ENCODE measurements around the gene TOR2A. TPM values are rescaled to one million over a fixed set of nuclear protein-coding genes. Genes with fewer than 3 reads are reported as not detected.
A peak's percentile ranks its signal among the peaks of the same experiment; 100 is the strongest.

The TOR2A gene
- total RNA-seq, 1 experiment from 2014 or later, result 19.3 TPM

DNA sequence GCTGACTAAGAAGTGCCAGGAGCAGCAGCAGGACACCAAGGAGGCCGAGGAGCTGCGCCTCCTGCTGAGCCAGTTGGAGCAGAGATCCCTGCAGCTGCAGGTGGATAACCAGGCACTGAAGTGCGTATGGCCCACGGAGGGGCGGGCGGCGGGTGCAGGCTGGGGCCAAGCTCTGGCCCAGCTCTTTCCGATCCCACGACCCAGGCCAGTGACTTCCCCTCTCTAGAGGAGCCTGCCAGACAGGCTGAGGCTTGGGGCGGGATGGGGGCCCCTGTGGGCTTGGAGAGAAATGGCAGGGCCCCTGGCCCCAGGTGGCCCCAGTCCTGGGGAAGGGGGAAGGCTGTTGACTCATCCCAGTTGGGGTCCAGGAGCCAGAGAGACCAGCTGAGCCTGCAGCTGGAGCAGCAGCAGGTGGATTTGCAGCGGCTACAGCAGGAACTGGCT, 23.2 kb downstream of the TOR2A start:
- Histone ChIP-seq H3K36me3 (replicated peaks; ENCODE audit: control insufficient read depth, insufficient read depth, low read length) (no peaks in the 10 kb centered on the region), H3K27me3 (ENCODE audit: control insufficient read depth, insufficient read depth, low read length) (peaks cover 8% of the 10 kb centered on the region; the same call in 1 of the 2 replicates), H3K4me3 (ENCODE audit: insufficient read depth, low read depth, low read length) (no peak overlapping the region)
- DNase-seq, result peak; percentile 93

DNA sequence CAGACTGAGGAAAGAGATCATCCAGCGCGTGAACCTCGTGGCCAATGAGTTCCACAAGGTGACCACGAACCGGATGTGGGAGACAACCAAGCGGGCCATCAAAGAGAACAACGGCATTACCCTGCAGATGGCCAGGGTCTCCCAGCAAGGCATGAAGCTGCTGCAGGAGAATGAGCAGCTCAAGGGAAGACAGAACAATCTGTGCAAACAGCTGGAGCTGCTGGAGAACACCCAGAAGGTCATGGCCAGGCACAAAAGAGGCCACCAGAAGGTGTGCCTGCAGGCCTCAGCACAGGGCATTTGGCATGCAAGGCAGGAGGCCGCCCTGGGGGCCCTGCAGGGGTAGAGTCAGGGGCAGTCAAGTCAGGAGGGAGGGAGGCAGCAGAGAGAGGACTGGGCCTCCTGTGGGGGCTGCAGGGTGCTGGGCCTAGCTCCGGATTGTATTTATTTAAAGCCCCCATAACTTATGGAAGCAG, 23.8 kb downstream of the TOR2A start:
- no peak overlapping the region for H3K4me3 ChIP-seq (ENCODE audit: insufficient read depth, low read depth, low read length)

DNA sequence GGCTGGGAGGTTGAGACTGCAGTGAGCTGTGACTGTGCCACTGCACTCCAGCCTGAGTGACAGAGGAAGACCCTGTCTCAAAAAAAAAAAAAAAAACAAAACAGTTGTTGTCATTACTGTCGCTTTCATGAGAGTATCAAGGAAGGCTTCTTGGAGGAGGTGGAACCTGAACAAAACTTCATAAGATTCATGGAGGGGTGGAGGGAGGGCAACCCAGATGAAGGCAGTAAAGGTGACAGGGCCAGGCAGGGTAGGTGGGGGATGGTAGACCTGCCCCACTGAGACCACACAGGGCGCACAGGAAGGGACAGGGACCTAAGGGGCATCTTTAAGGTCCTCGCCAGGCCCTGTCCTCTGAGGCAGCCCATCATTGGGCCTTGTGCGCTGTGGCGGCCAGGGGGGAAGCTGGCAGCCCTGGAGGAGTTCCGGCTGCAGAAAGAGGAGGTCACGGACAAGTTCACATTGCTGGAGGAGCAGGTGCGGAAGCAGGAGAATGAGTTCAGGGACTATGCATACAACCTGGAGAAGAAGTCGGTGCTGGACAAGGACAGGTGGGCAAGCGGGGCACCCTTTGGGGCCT, 24.8 kb downstream of the TOR2A start:
- Histone ChIP-seq H3K36me3 (replicated peaks; ENCODE audit: control insufficient read depth, insufficient read depth, low read length) (no peaks in the 10 kb centered on the region), H3K27me3 (ENCODE audit: control insufficient read depth, insufficient read depth, low read length) (peaks cover 8% of the 10 kb centered on the region; the same call in 1 of the 2 replicates), H3K4me3 (ENCODE audit: insufficient read depth, low read depth, low read length) (no peak overlapping the region)
- no peak for DNase-seq

More for the DNA sequence above, 23.8 kb downstream of the TOR2A start:
- peaks cover 8% of the 10 kb centered on the region; the same call in 1 of the 2 replicates for H3K27me3 ChIP-seq (ENCODE audit: control insufficient read depth, insufficient read depth, low read length)
- H3K36me3 ChIP-seq (replicated peaks; ENCODE audit: control insufficient read depth, insufficient read depth, low read length), result no peaks in the 10 kb centered on the region
- DNase-seq, result peak; percentile 58

DNA sequence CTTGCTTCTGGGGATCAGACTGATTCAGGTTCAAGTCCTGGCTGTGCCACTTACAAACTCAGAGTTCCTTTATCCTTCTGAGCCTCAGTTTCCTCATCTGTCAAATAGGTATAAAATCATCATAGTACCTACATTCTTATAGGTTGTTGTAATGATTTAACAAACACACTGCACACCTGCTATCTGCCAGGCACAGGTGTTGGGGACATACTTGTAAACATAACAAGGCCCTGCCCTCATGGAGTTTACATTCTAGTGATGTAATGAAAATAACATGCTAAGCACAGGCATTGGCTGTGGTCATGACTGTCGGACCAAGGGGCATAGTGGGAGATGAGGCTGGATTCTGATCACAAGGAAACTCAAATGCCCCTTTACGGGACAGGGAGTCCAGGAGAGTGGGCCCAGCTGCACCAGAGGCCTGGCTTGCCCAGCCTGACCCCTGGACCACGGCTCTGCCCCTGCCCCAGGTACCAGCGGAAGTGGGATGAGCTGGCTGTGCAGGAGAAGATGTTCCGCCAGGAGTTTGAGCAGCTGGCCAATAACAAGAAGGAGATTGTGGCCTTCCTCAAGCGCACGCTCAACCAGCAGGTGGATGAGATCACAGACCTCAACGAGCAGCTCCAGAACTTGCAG, 26.0 kb downstream of the TOR2A start:
- no peak for DNase-seq
- no peaks in the 10 kb centered on the region for H3K36me3 ChIP-seq (replicated peaks; ENCODE audit: control insufficient read depth, insufficient read depth, low read length)
- H3K27me3 ChIP-seq (ENCODE audit: control insufficient read depth, insufficient read depth, low read length), result no peaks in the 10 kb centered on the region
- no peak overlapping the region for H3K4me3 ChIP-seq (ENCODE audit: insufficient read depth, low read depth, low read length)

DNA sequence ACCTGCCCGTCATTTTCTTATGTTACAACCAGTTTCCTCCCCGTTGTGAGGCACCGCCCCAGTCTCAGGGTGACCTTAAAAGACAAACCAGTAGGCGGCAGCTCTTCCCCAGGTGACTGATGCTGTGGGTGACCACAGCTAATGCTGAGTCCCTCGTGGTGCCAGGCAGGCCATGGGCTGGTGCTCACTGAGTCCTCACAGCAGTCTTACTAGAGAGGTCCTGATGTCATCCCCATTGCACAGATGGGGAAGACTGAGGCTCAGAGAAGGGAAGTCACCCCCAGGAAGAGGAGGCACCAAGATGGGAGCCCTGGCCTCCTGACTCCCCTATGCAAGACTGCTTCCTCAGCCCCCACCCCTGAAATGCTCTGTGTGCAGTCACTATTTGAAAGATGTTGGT, 27.3 kb downstream of the TOR2A start:
- DNase-seq, result peak; percentile 76
- Histone ChIP-seq H3K4me3 (ENCODE audit: insufficient read depth, low read depth, low read length) (no peak overlapping the region), H3K36me3 (replicated peaks; ENCODE audit: control insufficient read depth, insufficient read depth, low read length) (no peaks in the 10 kb centered on the region), H3K27me3 (ENCODE audit: control insufficient read depth, insufficient read depth, low read length) (no peaks in the 10 kb centered on the region)

DNA sequence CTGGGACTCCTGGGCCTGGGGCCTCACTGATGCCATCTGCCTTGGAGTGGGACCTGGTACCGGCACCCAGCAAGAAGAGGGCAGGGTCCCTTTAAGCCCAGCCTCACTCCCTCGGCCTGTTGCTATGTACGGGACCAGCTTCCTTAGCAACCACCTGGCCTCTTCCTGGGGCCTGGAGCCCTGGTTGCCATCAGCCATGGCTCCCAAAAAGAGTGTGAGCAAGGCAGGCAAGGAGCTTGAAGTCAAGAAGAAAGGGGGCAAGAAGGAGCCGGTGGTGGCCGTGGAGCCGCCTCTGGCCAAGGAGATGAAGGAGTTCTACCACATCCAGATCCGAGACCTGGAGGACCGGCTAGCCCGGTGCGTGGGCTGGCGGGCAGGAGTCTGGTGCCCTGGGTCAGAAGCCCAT, 28.3 kb downstream of the TOR2A start, which contains the start of gene CFAP157:
TSS of gene CFAP157 (plus strand) at position 153 of the 406 bp plus-strand sequence. CDS start at position 197, 44 bp downstream.
- H3K36me3 ChIP-seq (replicated peaks; ENCODE audit: control insufficient read depth, insufficient read depth, low read length), result no peaks in the 10 kb centered on the region
- H3K27me3 ChIP-seq (ENCODE audit: control insufficient read depth, insufficient read depth, low read length), result no peaks in the 10 kb centered on the region
- DNase-seq, result peak; percentile 92
- no peak within 1 kb of the TSS for H3K4me3 ChIP-seq (ENCODE audit: insufficient read depth, low read depth, low read length)

DNA sequence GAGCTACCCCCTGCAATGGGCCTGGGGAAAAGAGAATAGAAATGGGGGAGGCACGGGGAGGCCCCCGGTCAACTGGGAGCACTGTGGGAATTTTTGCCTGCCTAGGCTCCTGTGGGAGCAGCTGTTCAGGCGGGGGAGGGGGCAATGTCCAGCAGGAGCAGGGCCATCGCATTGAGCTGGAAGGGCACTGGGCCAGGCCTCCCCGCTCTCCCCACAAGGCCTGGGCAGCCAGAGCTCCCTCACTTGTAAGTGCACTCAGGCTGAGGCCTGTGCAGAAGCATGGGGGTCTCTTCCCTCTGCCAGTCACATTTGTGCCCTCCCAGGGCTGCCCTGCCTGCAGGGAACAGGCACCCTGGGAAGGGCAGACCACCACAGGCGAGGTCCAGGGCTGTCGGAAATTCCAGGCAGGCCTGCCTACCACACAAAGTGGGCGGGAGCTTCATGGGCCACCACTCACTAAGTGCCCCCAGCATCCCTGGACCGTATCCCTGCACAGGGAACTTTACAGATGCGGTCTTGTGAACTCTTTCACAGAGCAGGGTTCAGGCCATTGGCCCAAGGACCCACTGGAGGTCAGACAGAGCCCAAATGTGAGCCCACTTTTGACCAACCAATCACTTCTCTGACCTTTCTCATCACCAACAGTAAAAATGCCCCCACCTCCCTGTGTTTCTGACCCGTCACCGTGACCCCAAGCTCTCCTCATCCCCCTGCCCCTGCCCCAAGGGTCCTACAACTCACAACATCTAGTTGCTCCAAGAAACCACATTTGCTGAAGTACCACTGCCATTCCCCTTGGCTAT, 29.3 kb downstream of the TOR2A start:
- Histone ChIP-seq H3K4me3 (ENCODE audit: insufficient read depth, low read depth, low read length) (no peak overlapping the region), H3K36me3 (replicated peaks; ENCODE audit: control insufficient read depth, insufficient read depth, low read length) (no peaks in the 10 kb centered on the region), H3K27me3 (ENCODE audit: control insufficient read depth, insufficient read depth, low read length) (no peaks in the 10 kb centered on the region)
- DNase-seq, result peak; percentile 56

DNA sequence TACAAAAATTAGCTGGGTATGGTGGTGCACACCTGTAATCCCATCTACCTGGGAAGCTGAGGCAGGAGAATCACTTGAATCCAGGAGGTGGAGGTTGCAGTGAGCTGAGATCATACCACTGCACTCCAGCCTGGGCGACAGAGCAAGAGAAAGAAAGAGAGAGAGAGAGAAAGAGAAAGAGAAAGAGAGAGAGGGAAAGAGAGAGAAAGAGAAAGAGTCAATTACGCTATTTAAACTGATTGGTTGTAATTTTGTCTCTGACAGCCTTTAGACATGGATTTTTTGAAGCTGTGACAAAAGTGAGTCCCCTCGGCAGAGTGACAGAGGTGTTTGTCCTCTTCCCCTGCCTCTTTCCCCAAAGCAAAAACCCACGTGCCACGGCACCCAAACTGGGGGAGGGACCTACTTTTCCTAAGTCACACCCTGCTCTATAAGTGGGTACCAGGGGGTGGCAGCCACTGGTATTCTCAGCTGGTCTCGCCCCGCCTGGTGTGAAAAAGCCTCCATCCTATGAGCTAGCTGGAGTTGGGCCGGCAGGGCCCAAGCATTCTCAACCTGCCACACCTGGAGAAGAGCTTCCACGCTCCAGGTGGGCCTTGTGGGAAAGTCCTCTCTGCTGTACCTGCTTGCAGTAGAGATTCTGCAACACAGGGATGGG, 31.7 kb downstream of the TOR2A start:
- Histone ChIP-seq H3K4me3 (ENCODE audit: insufficient read depth, low read depth, low read length) (no peak overlapping the region), H3K36me3 (replicated peaks; ENCODE audit: control insufficient read depth, insufficient read depth, low read length) (no peaks in the 10 kb centered on the region), H3K27me3 (ENCODE audit: control insufficient read depth, insufficient read depth, low read length) (no peaks in the 10 kb centered on the region)
- no peak for DNase-seq

DNA sequence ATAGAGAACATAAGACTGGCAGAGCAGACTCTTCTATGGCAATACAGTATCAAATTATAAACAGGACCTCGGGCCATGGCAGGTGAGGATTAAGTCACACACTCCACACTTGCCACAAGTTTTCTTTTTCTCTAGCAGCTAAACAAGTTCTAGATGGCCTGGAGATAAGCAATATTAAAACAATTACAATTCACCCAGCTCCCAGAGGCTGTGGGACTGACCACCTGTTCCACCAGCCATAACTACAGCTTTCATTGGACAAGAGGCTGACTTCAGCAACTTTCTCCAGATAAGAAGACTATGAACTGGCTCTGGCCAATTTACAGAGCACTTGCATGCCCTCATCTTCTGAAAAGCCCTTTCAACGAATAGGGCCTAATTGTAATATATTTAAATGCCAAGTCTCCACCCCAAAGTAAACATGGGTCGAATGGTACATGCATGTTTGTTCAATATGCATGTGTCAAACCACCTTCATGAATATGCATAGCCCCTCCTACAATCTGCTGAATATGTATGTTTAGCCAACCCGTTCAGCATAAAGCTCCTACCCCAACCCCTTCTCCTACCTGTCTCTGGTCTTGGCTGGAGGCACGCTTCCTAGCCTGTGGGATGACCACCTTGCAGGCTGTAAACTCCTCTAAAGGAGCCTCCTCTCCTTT, 34.4 kb downstream of the TOR2A start:
- Histone ChIP-seq H3K27me3 (ENCODE audit: control insufficient read depth, insufficient read depth, low read length) (no peaks in the 10 kb centered on the region), H3K36me3 (replicated peaks; ENCODE audit: control insufficient read depth, insufficient read depth, low read length) (no peaks in the 10 kb centered on the region), H3K4me3 (ENCODE audit: insufficient read depth, low read depth, low read length) (no peak overlapping the region)
- DNase-seq, result no peak

DNA sequence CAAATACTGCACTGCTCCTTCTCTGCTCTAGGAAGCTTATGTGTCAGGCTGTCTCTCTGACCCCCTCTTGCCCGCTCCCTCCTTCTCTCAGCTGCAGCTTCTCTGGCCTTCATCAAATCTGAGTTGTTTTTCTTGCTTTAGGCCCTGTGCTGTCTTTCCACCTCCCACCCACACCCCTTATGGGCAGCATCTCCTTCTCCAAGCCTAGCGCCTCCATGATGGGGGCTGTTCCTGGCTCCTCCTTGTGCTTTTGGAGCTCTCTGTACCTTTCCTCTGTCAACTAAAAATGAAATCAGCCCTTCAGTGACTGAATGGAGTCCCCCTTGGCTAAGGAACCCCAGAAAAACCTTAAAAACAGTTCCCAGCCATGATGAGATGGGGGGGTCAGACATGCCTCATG, 35.0 kb downstream of the TOR2A start:
- no peaks in the 10 kb centered on the region for H3K27me3 ChIP-seq (ENCODE audit: control insufficient read depth, insufficient read depth, low read length)
- H3K4me3 ChIP-seq (ENCODE audit: insufficient read depth, low read depth, low read length), result no peak overlapping the region
- no peaks in the 10 kb centered on the region for H3K36me3 ChIP-seq (replicated peaks; ENCODE audit: control insufficient read depth, insufficient read depth, low read length)
- DNase-seq, result no peak

DNA sequence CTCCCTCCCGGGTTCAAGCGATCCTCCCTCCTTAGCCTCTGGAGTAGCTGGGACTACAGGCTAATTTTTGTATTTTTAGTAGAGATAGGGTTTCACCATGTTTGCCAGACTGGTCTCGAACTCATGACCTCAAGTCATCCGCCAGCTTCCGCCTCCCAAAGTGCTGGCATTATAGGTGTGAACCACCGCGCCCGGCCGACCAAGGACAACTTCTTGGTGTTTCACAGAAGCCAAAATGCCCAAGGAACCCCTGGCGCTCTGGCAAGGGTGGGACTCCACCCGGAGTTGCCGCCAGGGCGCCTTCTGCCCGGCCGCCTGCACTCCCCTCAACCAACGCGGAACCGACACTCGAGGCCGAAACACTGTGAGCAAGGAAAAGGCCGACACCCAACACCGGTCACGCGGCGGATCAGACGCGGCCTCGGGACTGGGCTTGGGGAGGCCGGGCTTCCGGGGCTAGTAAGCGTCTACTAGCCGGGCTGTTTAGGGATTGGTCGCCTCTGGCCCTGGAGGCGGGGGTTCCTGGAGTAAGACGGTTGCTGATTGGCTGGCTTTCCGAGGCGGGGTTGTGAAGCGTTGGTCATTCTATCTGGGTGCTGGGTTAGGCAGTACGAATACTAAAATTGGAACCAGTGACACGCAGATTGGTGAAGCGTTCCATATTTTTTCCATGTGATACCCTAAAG, 36.0 kb downstream of the TOR2A start:
- H3K4me3 ChIP-seq (ENCODE audit: insufficient read depth, low read depth, low read length), result peak overlapping the region; percentile 46
- H3K36me3 ChIP-seq (replicated peaks; ENCODE audit: control insufficient read depth, insufficient read depth, low read length), result no peaks in the 10 kb centered on the region
- peak; percentile 99 for DNase-seq
- H3K27me3 ChIP-seq (ENCODE audit: control insufficient read depth, insufficient read depth, low read length), result no peaks in the 10 kb centered on the region

DNA sequence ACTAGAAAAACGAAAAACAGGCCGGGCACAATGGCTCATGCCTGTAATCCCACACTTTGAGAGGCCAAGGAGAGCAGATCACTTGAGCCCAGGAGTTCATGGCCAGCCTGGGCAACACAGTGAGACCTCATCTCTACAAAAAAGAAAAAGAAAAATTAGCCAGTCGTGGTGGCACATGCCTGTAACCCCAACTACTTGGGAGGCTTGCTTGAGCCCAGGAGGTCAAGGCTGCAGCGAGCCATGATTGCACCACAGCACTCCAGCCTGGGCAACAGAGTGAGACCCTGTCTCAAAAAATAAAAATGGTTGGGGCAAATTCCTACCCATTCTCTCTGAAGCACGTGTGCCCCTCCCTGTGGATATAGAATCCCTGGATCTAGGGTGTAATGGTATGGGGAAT, 36.7 kb downstream of the TOR2A start:
- DNase-seq, result no peak
- Histone ChIP-seq H3K4me3 (ENCODE audit: insufficient read depth, low read depth, low read length) (no peak overlapping the region), H3K27me3 (ENCODE audit: control insufficient read depth, insufficient read depth, low read length) (no peaks in the 10 kb centered on the region), H3K36me3 (replicated peaks; ENCODE audit: control insufficient read depth, insufficient read depth, low read length) (no peaks in the 10 kb centered on the region; the same call in 1 of the 2 replicates)

DNA sequence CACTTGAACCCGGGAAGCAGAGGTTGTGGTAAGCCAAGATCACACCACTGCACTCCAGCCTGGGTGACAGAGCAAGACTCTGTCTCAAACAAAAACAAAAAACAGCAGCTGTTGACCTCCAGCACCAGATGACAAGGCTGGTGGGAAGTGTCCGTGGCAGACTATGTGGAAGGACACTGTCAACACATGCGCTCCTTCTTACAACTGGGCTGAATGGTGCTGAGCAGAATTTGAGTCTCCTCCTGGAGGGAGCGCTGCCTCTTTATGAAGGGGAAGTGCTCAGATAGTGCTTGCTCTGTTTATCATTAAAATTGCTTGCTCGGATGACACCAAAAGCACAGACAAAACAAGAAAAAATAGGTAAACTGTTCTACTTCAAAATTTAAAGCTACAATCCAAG, 37.5 kb downstream of the TOR2A start:
- H3K36me3 ChIP-seq (replicated peaks; ENCODE audit: control insufficient read depth, insufficient read depth, low read length), result no peaks in the 10 kb centered on the region; the same call in 1 of the 2 replicates
- no peak overlapping the region for H3K4me3 ChIP-seq (ENCODE audit: insufficient read depth, low read depth, low read length)
- H3K27me3 ChIP-seq (ENCODE audit: control insufficient read depth, insufficient read depth, low read length), result no peaks in the 10 kb centered on the region
- no peak for DNase-seq
